ENCODE data around the gene SLC11A1.

SLC11A1 gene

DNA sequence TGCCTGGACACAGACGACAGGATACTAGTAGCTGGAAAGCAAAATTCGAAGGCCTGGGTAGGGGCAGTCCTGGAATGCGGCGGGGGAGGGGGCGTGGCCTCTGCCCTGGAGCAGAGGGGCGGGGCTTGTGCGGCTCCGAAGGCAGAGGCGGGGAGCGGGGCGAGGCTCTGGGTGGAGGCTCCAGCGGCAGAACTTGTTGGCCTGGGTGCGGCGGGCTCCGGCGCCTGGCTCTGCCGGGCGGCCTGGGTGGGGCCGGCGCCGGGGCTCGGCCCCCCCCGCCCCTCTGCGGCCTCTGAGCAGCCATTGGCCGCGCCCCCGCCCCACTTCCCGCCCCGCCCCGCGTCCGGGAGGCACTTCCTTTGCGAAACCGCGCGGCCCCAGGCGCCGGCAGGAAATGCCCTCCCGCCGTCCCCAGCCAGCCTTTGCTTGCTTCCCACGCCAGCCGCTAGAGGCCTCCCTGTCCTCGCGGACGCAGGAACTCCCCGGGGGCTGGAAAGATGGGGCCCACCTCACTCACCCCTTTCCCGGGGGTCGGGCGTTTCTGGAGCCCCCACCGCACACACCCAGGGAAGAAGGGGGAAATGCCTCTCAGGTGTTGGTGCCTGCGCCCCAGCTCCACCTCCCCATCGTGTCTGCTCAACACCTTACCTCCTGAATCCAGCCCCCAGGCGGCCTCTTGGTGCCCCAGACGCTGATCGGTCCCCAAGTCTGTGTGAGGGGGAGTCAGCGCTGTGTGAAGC, 24.3 kb downstream of the SLC11A1 start:
- peak; percentile 67 for DNase-seq

- no peak for DNase-seq
These were observed 25.0 kb downstream of the SLC11A1 start for GRCh38 chr2:218406949-218407618.

GRCh38 chr2:218407717-218408116, 25.6 kb downstream of the SLC11A1 start:
- DNase-seq = no peak

DNA sequence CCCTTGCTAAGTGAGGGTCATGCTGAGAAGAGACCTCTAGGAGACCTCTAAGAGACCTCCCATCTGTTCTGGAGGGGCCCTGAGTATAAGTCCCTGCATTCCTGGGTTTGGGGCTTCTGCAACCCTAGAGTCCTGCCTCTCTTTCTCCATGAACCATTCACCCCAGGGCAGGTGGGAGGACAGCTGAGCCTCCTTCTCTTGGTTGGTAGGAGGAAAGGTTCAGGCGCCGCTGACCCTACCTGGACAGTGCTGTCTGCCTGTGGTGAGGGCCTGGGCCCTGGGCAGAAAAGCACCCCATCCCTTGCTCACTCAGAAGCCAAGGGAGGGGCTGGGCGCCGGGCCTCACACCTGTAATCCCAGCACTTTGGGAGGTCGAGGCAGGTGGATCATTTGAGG, 36.2 kb downstream of the SLC11A1 start:
- DNase-seq = no peak

DNA sequence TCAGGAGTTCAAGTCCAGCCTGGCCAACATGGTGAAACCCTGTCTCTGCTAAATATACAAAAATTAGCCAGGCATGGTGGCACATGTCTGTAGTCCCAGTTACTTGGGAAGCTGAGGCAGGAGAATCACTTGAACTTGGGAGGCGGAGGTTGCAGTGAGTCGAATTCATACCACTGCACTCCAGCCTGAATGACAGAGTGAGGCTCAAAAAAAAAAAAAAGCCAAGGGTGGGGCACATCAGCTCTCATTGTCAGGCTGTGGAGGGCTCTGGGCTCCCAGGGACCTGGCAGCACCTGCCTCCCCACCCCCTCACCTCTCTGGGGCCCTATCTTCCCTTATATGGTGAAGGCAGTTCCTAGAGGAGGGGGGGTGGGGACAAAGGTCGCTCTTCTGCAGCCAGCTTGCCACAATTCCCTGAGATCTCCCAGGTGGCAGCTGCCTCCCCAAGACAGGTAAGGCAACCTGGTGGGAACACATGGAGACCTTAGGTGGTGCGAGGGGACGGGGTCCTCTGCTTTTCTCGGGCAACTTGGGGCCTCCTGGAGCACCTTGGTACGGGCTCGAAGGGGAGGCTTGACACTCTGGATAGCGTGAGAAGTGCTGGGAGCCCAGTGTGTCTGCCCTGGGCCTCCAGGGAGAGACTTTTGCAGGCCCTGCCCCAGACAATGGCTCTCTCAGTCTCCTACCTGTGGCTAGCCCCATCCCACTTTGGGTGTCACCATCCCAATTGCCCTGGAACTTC, 36.8 kb downstream of the SLC11A1 start, which contains the start of gene VIL1:
Gene VIL1 (plus strand): TSS at position 407 of the 742 bp plus-strand sequence. CDS start 4,656 bp downstream, outside the sequence.
- DNase-seq = peak; percentile 47

GRCh38 chr2:218419630-218420216, 37.6 kb downstream of the SLC11A1 start:
- no peak for DNase-seq

DNA sequence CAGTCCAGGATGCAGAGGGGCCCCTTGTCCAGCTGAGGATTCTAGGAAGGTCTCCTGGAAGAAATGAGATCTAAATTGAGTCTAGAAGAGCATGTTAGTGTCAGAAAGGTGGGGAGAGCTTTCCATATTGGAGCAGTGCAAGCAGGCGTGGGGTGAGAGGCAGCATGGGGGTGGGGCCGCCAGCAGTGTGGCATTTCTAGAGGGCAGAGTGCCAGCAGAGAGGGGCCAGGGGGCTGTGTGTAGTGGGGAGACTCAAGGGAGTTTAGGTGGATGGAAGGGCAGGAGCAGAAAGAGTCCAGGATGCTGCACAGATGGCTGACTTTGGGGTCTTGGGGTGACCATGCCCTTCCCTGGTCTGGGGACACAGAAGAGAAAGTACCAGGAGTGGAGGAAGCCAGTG, 39.0 kb downstream of the SLC11A1 start:
- DNase-seq = no peak

DNA sequence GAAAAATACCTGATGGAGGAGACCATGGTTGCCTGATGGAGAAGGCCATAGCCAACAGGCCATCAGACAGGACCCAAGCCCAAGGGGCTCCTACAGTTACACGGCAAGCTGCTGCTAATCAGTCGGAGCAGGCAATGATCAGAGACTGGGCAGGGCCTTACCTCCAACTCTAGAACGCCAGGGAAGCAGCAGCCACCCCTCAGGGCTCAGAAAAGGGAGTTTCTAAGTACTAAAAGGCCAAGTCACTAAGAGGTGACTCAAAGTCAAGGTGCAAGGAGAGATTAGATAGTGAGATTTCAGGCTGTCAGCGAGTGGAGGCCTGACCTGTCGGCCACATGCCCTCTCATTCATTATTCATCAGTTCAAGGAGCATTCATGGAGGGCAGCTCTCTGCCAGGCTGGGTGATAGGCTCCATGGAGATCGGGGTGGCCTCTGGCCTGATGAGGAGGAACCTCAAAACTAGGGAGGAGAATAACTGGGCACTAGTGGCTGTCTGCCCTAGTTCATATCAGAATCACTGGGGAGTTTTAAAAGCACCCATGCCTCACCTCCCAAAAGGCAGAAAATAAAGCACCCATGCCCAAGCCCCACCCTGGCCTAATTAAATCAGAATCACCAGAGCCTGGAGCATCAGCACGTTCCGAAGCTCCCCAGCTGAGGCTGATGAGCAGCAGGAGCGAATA, 40.5 kb downstream of the SLC11A1 start:
- DNase-seq = no peak

- no peak for DNase-seq
These were observed 41.5 kb downstream of the SLC11A1 start for GRCh38 chr2:218423584-218423983.

DNA sequence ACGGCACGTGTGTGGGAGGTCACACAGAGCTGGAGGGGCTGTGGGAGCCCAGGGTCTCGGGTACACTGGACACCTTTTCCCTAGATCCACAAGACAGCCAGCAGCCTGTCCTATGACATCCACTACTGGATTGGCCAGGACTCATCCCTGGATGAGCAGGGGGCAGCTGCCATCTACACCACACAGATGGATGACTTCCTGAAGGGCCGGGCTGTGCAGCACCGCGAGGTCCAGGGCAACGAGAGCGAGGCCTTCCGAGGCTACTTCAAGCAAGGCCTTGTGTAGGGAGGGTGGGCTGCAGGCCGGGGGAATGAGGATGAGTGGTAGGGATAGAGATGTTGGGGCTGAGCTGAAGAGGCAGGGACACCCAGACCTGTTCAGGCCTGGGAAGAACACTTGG, 43.5 kb downstream of the SLC11A1 start:
- DNase-seq = no peak

DNA sequence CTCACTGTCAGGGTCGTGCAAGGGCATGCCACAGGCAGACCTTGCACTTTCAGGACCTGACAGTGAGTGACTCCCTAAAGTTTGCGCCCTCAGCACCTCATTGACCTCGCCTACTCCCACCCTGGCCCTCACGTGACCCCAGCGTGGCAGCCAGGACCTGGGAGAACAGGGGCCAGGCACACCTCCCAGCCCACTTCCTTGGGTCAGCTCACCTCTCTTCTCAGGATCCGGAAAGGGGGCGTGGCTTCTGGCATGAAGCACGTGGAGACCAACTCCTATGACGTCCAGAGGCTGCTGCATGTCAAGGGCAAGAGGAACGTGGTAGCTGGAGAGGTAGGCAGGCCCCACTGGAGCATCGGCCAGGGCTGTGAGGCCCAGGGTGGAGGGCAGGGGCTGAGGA, 45.7 kb downstream of the SLC11A1 start:
- no peak for DNase-seq

- DNase-seq = no peak
These were observed 46.9 kb downstream of the SLC11A1 start for GRCh38 chr2:218428846-218429558.

DNA sequence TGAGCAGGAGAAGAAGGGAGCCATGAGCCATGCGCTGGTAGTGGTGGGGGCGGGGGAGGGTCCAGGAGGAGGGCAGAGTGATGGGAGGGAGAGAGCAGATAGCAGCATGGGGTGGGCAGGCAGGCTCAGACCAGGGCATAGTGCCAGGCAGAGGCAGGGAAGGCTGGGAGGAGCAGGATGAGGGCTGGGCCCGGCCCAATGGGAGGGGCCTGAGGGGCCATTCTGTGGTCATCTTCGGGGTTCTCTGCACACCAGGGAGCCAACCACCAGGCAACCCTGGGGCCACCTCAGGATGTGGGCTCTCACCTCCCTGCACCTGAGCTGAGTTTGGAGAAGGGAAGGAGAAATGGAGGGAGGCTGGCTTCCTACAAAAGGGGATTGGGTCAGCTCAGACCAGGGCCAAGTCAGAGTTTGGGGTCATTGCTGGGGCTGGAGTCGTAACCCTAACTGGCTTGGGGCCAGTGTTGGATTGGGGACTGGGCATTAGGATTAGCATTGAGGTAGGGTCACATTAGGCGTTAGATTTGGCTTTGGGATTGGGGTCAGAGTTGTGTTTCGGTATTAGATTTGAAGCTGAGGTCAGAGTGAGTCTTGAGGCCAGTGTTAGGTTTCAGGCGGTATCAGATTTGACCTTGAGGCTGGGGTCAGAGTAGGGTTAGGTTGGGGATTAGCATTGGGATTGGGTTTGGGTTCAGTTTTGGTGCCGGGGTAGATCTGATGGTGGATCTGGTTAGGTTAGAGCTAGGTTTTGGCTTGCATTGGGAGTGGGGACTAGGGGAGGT, 48.0 kb downstream of the SLC11A1 start:
- DNase-seq = no peak

DNA sequence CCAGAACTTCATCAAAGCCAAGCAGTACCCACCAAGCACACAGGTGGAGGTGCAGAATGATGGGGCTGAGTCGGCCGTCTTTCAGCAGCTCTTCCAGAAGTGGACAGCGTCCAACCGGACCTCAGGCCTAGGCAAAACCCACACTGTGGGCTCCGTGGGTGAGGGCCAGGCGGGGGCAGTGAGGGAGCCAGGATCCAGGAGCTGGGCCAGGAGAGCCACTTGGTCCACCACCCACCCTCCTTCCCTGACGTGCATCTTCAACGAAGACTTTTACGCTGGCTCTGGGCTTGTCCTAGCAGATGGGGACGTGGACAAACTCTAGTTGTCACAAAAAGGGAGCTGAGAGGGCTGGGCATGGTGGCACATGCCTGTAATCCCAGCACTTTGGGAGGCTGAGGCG, 48.6 kb downstream of the SLC11A1 start:
- DNase-seq = no peak

DNA sequence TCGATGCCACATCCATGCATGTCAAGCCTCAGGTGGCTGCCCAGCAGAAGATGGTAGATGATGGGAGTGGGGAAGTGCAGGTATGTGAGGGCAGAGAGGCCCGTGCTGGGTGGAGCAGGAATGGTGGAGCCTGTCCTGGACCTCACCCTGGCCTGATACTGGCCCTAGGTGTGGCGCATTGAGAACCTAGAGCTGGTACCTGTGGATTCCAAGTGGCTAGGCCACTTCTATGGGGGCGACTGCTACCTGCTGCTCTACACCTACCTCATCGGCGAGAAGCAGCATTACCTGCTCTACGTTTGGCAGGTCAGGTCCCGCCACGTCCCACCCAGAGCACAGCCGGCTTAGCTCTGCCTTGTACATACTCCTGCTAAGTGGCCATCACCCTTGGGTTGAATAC, 49.8 kb downstream of the SLC11A1 start:
- DNase-seq = no peak

DNA sequence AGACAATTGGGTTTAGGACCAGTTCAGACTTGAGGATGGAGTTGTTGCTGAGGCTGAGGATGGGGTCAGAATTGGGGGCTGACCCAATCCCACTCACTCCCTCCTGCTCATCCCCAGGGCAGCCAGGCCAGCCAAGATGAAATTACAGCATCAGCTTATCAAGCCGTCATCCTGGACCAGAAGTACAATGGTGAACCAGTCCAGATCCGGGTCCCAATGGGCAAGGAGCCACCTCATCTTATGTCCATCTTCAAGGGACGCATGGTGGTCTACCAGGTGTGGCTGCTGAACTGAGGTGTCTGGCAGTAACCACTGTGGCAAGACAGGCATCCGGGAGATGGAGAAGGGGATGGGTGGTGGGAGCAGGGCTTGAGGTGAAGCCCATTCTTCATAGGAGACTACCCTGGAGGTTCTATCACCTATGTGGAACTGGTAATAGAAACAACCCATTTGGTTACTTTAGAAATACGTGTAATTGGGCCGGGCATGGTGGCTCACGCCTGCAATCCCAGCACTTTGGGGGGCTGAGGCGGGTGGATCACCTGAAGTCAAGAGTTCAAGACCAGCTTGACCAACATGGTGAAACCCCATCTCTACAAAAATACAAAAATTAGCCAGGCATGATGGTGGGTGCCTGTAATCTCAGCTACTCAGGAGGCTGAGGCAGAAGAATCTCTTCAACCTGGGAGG, 50.7 kb downstream of the SLC11A1 start:
- no peak for DNase-seq

DNA sequence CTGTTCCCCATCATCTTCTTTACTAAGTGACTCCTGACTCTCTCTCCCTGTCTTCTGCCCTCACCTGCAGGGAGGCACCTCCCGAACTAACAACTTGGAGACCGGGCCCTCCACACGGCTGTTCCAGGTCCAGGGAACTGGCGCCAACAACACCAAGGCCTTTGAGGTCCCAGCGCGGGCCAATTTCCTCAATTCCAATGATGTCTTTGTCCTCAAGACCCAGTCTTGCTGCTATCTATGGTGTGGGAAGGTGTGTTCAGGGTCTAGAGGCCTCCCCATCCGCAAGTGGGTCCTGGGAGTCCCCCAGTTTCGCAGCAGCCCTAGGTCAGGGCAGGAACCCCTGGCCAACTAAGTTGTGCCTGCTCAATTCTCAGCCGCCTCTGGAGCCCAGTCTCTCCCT, 52.4 kb downstream of the SLC11A1 start:
- no peak for DNase-seq

GRCh38 chr2:218435003-218435982, 53.2 kb downstream of the SLC11A1 start:
- no peak for DNase-seq

GRCh38 chr2:218436992-218437391, 54.9 kb downstream of the SLC11A1 start:
- no peak for DNase-seq

Measured in NCI-H187 treated with DMSO at 0.1 percent for 48 hours (cell line).